Brain microvascular endothelial cell (primary cell): ENCODE measurements around the gene E2F2.
"Not testable (repeated sequence)": the region's sequence is repeated elsewhere in the genome, so short reads cannot be mapped to it uniquely, and the experiment has no call there.

Experiments used
- DNase-seq: peaks from one replicate; pipeline ENCODE4 v3.0.0-alpha.2; 2020
- H3K27ac ChIP-seq: fragments of 250-450 bp; sonication (Bioruptor Pico); 2 replicates; pipeline ENCODE4 v1.5.1; 2020; ENCODE audit warnings: mild to moderate bottlenecking, moderate library complexity
- H3K27me3 ChIP-seq: fragments of 250-450 bp; sonication (Bioruptor Pico); replicated peaks from 2 replicates; pipeline ENCODE4 v1.5.1; 2020; ENCODE audit warnings: mild to moderate bottlenecking
- H3K36me3 ChIP-seq: fragments of 250-450 bp; sonication (Bioruptor Pico); replicated peaks from 2 replicates; pipeline ENCODE4 v1.5.1; 2020; ENCODE audit warnings: mild to moderate bottlenecking
- H3K4me3 ChIP-seq: 2 replicates; pipeline ENCODE4 v1.5.1; 2011; ENCODE audit warnings: low read depth, mild to moderate bottlenecking, control low read depth, low read length, moderate library complexity
- in situ Hi-C: cut with HindIII; loops from 2 replicates; pipeline ENCODE4 v1.10.0; 2017; ENCODE audit warnings: low sequenced_read_pairs, low pct_ligation_motif_present
- TF ChIP-seq, protein P1 (sequence below): IDR thresholded peaks from 2 replicates; pipeline ENCODE4 v1.5.1; 2011; ENCODE audit warnings: low read depth, mild to moderate bottlenecking, moderate library complexity, low read length, control low read depth, inconsistent platforms; ENCODE audit errors: missing control alignments

The E2F2 gene

DNA sequence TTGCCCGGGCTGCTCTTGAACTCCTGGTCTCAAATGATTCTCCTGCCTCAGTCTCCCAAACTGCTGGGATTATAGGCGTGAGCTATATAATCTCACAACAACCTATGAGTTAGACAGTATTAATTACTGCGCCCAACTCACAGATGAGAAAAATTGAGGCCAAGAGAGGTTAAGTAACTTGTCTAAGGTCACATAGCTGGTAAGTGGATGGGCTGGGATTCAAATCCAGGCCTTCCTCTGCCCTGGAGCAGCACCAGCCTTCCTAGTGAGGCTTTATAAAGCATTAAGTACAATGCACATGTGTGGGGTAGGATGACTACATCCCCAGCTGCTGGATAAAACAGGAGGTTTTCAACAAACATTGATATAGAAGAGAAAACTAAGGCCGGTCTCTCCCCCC lies 15.1 kb downstream of the E2F2 start:
- in situ Hi-C loops = loop anchor here (25.0 kb wide), 1 partner anchor 104 kb away; the partner anchor contains the start of gene TCEA3
- no peaks in the 10 kb centered on the region for H3K36me3 ChIP-seq
- no peak for DNase-seq
- no peak overlapping the region for H3K4me3 ChIP-seq
- H3K27ac ChIP-seq = no peak overlapping the region
- TF ChIP-seq, protein P1, sequence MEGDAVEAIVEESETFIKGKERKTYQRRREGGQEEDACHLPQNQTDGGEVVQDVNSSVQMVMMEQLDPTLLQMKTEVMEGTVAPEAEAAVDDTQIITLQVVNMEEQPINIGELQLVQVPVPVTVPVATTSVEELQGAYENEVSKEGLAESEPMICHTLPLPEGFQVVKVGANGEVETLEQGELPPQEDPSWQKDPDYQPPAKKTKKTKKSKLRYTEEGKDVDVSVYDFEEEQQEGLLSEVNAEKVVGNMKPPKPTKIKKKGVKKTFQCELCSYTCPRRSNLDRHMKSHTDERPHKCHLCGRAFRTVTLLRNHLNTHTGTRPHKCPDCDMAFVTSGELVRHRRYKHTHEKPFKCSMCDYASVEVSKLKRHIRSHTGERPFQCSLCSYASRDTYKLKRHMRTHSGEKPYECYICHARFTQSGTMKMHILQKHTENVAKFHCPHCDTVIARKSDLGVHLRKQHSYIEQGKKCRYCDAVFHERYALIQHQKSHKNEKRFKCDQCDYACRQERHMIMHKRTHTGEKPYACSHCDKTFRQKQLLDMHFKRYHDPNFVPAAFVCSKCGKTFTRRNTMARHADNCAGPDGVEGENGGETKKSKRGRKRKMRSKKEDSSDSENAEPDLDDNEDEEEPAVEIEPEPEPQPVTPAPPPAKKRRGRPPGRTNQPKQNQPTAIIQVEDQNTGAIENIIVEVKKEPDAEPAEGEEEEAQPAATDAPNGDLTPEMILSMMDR = no peak
- no peaks in the 10 kb centered on the region for H3K27me3 ChIP-seq

DNA sequence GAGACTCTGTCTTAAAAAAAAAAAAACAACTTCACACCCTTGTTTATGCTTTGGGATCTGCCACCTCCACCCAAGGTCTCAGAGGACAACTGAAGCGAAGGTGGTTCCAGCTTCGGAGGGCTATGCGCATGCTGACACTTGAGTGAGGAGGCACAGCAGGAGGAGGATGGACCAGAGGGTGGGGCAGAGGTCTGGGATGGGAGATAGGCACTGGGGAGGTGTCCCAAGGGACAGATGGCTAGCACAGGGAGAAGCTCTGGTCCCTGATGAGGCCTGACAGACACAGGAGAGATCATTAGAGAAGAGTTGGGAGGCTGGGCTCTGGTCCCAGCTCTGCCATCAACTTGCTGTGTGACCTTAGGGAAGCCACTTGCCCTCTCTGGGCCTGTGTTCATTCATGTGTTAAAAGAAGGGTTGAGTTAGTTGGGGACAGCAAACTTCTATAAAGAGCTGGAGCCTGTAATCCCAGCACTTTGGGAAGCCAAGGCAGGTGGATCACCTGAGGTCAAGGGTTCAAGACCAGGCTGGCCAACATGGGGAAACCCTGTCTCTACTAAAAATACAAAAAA lies 16.8 kb downstream of the E2F2 start:
- Histone ChIP-seq H3K36me3 (no peaks in the 10 kb centered on the region), H3K4me3 (no peak overlapping the region), H3K27ac (no peak overlapping the region), H3K27me3 (no peaks in the 10 kb centered on the region)
- DNase-seq = no peak
- TF ChIP-seq, protein P1 = no peak
- in situ Hi-C loops = loop anchor here (25.0 kb wide), 1 partner anchor 102 kb away; the partner anchor contains the start of gene TCEA3

DNA sequence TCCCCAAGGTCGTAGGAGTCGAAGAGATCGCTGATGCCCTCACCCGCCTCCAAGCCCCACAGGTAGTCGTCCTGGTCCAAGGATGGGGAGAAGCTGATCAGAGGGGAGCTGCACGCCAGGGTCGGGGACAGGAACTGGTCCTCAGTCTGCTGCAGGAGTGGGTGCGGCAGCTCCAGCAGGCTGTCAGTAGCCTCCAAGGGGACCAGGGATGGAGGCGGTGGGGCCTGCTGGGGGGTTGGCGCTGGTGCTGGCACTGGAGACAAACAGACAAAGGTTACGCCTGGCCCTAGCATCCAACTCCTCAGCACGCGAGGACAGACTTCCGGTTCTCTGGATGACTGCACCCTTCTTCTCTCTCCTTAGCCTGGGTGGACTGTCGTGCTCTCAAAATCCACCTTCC lies 21.1 kb downstream of the E2F2 start:
- Histone ChIP-seq H3K27ac (no peak overlapping the region), H3K36me3 (no peaks in the 10 kb centered on the region), H3K27me3 (no peaks in the 10 kb centered on the region), H3K4me3 (no peak overlapping the region)
- TF ChIP-seq, protein P1 = no peak
- DNase-seq = no peak
- in situ Hi-C loops = loop anchor here (25.0 kb wide), 1 partner anchor 98 kb away; the partner anchor contains the start of gene TCEA3

DNA sequence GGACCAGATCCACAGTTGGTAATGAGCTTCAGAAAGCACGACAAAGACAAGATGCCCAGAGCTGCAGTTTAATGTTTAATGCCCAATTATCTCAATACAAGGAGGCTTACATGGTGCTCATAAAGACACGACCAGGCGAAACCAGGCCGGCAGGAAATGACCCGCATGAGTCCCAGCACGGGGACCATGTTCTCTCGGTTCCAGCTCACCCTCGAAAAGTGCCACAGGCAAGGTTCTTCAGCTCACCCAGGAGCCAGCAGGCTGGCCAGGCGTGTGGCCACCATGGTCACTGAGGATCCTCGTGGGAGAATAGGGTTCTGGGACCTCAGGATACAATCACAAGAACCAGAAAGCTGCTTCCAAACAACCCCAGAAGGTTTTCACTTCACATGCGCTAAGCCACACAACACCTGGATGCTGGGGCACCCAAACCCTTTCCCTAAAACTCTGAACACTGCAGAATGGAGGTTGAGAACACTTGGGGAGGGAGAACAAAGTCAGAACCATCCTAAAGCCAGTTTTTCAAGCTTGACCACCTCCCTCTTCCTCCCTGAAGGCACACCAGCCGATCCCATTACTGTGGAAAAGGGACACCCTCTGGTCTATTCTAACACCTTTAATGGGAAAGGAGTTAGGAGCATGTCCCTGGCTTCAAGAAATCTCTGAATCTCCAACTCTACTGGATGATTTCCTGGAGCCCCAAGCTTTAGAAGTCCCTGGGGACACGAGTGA lies 24.5 kb downstream of the E2F2 start:
- in situ Hi-C loops = loop anchor here (25.0 kb wide), 1 partner anchor 94 kb away; the partner anchor contains the start of gene TCEA3
- Histone ChIP-seq H3K27me3 (no peaks in the 10 kb centered on the region), H3K4me3 (no peak overlapping the region), H3K27ac (no peak overlapping the region), H3K36me3 (no peaks in the 10 kb centered on the region)
- TF ChIP-seq, protein P1 = no peak
- DNase-seq = no peak

DNA sequence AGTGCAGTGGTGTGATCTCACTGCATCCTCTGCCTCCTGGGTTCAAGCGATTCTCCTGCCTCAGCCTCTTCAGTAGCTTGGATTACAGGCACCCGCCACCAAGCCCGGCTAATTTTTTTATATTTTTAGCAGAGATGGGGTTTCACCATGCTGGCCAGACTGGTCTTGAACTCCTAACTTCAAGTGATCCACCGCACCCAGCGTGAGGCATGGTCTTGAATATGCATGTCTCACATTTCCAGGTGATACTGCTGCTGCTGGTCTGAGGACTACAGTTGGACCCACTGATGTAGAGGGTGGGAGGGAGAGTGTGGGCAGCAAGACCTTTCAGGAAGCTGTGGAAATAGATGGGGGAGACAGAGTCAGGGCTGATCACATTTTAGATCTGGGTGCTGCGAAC lies 25.2 kb downstream of the E2F2 start:
- Histone ChIP-seq H3K36me3 (no peaks in the 10 kb centered on the region), H3K4me3 (no peak overlapping the region), H3K27ac (no peak overlapping the region), H3K27me3 (no peaks in the 10 kb centered on the region)
- TF ChIP-seq, protein P1 = no peak
- DNase-seq = no peak
- in situ Hi-C loops = loop anchor here (25.0 kb wide), 1 partner anchor 94 kb away; the partner anchor contains the start of gene TCEA3

DNA sequence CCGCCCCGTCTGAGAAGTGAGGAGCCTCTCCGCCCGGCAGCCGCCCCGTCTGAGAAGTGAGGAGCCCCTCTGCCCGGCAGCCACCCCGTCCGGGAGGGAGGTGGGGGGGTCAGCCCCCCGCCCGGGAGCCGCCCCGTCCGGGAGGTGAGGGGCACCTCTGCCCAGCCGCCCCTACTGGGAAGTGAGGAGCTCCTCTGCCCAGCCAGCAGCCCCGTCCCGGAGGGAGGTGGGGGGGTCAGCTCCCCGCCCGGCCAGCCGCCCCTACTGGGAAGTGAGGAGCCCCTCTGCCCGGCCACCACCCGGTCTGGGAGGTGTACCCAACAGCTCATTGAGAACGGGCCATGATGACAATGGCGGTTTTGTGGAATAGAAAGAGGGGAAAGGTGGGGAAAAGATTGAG lies 26.9 kb downstream of the E2F2 start:
- H3K27me3 ChIP-seq, H3K36me3 ChIP-seq, H3K27ac ChIP-seq, H3K4me3 ChIP-seq, DNase-seq: not testable (repeated sequence)
- in situ Hi-C loops = loop anchor here (25.0 kb wide), 1 partner anchor 92 kb away; the partner anchor contains the start of gene TCEA3
